Vein endothelial cell (primary cell): ENCODE results near the gene ZNF106. TPM values are rescaled to one million over a fixed set of nuclear protein-coding genes. Genes with fewer than 3 reads are reported as not detected.

ENCODE experiments used
- small RNA-seq: library from RNA; depleted of rRNA; stranded (forward); fragments of <200 nt; gene quantifications from one replicate; pipeline ENCODE3, GENCODE V24; 2012
- total RNA-seq: library from RNA; depleted of rRNA; stranded (reverse); fragments of >200 nt; gene quantifications from 2 replicates; pipeline ENCODE4 v1.2.3, GENCODE V29; 2012

ZNF106 gene
- 58.6 and 65.7 TPM in 2 replicates for total RNA-seq

DNA sequence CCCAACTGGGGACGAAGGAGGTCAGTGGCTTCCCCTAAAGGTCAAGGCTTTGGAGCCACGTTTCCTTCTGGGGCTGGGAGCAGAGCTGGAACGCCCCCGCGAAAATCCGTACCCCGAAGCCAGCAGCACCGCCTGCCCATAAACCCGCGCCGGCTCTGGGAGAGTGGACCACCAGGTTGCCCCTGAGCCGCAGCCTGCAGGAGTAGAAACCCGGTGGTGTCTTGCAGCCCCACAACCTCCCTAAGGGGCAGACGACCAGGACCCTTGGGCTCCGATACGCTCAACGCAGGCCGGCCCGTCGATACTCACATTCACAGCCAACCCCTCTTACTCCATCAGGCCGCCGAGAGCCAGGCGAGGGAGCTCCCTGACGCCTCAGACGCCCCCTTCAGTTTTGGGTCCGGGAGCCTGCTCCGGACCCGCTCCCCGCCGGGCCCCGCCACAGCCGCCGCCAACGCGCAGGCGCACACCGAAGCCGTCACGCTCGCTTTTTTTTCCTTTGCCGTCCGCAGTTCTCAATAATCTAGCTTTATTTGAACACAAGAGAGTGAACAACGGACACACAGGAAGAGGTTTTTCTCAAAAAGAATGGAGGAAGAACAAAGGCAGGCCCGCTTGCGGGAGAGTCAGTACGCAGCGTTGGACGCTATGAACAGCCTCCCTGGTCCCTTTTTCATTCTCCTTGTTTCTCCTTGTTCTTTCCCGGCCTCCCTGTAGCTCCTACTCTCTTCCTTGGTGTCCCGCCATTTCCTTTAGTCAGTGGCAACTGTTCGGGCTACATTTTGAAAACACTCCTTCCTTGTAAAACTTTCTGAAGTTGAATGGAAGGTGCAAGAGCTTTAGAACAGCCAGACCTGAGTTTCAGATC lies at the start of gene ZNF106:
Gene ZNF106, minus strand, starts transcription at position 471 of the 868 bp plus-strand sequence. CDS start 18,852 bp downstream, outside the sequence.

DNA sequence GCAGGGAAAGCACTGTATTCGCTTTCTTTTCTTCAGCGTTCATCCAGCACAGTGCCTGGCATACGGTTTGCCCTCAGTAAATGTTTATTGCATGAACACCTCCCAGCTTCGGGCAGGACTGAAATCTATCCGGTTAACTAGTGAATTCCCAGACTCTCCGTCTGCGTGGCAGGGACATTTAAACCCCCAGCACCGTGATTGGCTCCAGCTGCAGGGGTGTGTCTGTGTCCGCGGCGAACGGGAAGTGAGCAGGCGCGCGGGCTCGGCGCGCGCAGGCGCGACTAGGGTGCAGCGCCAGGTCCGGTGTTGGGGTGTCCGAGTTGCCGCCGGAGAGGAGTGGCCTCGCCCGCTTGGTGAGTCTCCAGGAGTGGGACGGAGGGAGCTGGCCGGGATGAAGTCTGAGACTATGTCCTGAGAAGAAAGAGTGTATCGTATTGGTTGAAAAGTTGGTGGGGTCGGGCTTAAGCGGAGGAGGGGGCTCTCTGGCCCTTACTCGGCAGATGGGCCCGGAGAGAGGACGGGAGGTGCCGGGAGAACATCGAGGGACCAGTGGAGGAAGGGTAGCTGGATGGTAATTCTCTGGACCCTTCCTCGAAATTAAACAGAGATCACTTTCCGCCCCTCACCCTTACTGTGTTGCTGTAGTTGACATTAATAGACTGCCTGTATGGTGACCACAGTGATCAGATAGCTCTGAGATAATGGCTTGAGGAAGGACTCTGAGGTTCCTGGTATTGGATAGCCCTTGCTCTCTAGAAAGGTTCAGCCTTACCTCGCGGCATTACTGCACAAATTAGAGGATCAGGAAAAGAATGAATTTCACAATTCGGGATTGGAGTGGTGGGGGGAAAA lies 4.6 kb upstream of the ZNF106 start, which contains the start of gene SNAP23:
Gene SNAP23, plus strand, starts transcription at position 274 of the 852 bp plus-strand sequence. CDS start 16,213 bp downstream, outside the sequence.

Small RNA genes within 50 kb of the gene (small RNA-seq; reads per million reads assigned to genes)
- gene RNU6-188P = not detected

Other genes starting within 250 kb of the ZNF106 start
- gene GANC, start 217.9 kb downstream of the ZNF106 start, total RNA-seq = 12.1 and 15.2 TPM in 2 replicates
- 57.2 and 57.4 TPM in 2 replicates for gene TMEM87A, start 217.7 kb downstream of the ZNF106 start, total RNA-seq
- gene CAPN3, start 131.6 kb downstream of the ZNF106 start, total RNA-seq = 0.33 and 0.96 TPM in 2 replicates
- gene SNAP23, start 4.5 kb upstream of the ZNF106 start, total RNA-seq = 170 and 193 TPM in 2 replicates
- 21.9 and 25.8 TPM in 2 replicates for gene LRRC57, start 57.7 kb upstream of the ZNF106 start, total RNA-seq
- gene HAUS2, start 57.7 kb upstream of the ZNF106 start, total RNA-seq = 27.8 and 42.8 TPM in 2 replicates
- gene STARD9, start 84.5 kb upstream of the ZNF106 start, total RNA-seq = 20.3 and 27.1 TPM in 2 replicates
- 8.5 and 8.7 TPM in 2 replicates for gene CDAN1, start 246.0 kb upstream of the ZNF106 start, total RNA-seq